NOMO-1 treated with dmso at 0.1 percent for 144 hours (cell line): ENCODE data around the gene UBTD2.
A peak's percentile ranks its signal among the peaks of the same experiment; 100 is the strongest.
"Not testable (repeated sequence)": the region's sequence is repeated elsewhere in the genome, so short reads cannot be mapped to it uniquely, and the experiment has no call there.

Source experiments
- DNase-seq: peaks from one replicate; lab custom pipeline; 2025; ENCODE audit not compliant: unreplicated experiment; lab: John Stamatoyannopoulos, UW

Gene UBTD2

DNA sequence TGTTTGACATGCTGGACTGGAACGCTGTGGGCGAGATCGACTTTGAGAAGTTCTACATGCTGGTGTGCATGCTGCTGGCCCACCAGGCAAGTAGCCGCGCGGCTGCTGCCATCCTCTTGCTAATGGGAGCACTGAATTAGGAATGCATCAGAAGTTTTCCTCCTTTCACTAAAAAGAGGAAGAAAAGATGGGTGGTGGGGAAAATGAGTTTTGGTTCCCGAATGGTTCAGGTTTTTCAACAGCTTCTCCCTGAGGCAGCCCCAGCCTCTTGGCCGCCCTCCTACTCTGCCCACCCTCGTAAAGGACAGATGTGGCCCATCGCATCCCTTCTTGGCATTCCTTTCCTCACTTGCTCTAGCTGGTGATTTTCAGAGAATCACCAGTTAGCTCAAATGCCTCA is 84.1 kb downstream of the UBTD2 start:
- DNase-seq = no peak

DNA sequence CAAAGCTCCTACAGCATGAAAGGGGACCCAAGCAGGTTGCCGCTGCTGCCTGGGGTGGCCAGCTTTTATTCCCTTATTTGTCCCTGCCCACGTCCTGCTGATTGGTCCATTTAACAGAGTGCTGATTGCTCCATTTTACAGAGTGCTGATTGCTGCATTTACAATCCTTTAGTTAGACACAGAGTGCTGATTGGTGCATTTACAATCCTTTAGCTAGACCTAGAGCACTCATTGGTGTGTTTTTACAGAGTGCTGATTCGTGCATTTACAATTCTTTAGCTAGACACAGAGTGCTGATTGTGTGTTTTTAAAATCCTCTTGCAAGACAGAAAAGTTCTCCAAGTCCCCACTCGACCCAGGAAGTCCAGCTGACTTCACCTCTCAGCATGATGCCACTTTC is 85.8 kb downstream of the UBTD2 start:
- DNase-seq = not testable (repeated sequence)

DNA sequence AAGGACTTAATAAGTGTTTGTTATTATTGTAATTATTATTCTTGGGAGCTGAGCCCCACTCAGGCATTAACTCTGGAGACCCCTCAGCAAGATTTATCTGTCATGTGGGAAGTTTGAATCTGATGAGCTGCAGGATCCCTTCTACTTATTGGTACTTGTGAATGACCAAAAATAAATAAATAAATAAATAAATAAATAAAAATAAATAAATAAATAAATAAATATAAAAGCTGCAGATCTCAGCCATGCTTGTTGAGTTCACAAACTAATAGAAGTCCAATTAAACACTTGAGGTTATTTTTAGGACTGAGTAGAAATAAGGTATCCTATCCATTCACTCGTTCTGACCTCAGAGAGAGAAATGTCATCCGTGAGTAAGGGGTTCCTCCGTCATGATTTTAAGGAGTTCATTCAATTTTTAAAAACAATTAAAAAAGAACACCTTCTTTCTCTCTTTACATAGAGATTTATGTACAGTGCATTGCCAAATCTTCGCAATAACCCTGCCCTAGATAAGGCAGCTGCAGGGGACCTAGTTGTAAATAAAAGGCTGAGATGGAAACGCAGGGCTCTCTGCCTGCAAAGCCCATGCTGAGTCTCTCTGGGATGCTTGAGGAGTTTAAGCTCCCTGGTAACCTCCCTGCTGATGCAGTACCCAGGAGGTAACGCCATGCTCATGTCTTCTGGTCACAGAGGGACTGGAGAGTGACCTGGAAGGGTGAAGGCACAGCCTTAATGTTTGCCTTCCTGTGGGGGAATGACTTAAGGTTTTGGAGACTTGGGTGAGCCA is 88.4 kb downstream of the UBTD2 start:
- DNase-seq = no peak

DNA sequence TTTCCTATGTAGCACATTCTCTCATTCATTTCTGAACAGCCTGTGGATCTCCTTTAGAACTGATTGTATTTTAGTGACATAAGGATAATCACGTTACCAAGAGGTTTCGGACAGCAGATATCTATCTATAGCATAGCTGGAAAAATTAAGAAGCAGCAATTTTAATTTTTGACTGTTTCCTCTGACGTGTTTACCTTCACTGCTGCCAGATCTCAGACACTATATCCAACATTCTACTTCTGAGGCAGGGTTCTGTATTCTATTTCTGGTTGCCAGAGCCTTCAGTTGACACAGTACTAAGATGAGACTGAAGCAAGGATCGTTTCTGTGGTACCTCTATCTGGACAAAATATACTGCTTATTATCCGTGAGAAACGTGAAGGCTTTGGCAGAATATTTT is 89.7 kb downstream of the UBTD2 start, which contains the start of gene EFCAB9:
TSS of gene EFCAB9 (plus strand) at position 301 of the 400 bp plus-strand sequence. CDS start at position 302, 1 bp downstream.
- DNase-seq = no peak

DNA sequence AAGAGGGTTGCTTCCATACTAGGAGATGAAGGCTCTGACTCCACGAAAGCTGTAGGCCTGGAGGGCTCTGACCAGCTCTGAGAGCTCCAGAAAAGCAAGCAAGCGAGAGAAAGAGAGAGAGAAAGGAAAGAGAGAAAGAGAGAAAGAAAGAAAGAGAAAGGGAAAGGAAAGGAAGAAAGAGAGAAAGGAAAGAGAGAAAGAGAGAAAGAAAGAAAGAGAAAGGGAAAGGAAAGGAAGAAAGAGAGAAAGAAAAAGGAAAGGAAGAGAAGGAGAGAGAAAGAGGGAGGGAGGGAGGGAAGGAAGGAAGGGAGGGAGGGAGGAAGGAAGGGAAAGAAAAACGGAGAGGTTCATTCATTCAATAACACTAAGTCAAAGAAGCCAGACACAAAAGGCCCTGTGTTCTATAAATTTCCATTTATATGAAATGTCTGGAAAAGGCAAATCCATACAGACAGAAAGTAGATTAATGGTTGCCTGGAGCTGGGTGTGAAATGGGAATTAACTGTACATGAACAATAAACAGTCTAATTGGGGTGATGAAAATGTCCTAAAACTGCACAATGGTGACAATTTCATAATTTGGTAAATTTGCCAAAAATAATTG is 93.8 kb downstream of the UBTD2 start:
- DNase-seq = no peak

DNA sequence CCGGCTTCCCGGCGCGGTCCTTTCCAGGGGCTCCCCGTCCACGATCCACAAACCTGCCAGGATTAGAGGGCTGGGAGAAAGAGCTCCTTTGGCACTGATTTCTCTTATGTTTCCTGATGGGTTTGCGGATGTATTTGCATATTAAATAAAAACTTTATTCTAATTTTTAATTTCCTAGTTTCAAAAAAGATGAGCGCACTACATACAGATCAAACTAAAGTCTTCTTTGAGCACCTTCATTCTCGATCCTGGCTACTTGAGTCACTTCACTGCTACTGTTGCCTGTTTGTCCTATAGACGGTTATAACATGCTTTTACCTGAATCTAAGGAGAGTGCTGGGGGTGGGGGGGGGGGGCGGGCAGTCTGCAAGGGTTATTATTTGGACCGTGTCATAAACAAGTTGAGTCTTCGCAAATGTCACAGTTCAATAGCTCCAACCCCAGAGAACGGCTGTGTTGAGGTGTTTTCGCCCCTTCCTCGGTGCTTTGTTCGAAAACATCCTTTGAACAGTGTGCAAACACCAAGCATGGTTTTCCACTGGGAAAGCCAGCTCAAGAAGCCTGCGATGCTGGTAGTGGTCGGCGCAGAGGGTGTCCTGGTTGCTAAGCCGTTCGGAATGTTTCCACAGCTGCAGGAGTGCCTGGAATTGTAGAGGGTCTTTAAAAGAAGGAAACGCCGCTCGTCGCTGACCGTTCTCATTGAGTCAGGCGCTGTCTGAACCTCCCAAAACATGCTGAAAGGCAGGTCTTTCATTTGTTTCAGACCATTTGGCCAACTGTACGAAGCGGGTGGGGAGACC is 94.5 kb downstream of the UBTD2 start:
- no peak for DNase-seq

DNA sequence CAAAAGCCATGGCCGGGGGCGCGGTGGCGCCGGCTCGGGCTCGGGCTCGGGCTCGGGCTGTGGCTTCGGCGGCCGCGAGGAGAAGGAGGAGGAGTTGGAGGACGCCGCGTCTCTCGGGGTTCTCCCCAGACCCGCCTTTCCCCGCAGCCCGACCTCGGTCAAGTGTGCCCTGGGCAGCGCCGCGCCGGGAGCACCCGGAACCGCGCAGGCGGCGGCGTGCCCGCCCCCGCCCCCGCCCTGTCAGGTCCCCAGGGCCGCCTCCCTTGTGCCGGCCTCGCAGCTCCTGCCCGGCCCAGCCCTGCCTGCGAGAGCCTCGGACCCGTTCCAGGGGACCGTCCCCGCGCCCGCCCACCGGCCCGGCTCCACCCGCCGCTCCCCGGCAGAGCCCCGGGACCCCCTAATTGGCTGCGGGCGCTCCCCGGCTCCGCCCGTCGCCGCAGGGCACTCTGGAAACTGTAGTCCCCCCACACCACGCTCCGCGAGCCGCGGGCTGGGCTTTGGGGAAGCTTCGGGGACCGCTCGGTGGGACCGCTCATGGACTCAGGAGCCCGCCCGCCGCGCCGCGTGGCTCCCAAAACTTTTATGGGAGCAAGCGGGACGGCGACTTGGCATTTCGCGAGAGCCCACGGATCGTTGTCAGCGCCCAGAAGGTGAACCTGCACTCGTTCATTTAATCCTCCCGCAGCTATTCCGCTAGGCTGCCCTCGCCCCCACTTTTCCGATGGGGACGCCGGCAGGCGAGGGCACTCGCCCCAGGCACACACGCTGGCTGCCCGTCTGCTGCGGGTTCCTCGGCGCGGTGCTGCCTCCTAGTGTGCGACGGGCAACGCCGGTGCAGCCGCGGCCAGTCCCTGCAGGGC is 95.3 kb downstream of the UBTD2 start, which contains the start of gene STK10:
TSS of gene STK10 (minus strand) at position 192 of the 860 bp plus-strand sequence. CDS start at position 10, 182 bp downstream.
- DNase-seq = peak; percentile 89

DNA sequence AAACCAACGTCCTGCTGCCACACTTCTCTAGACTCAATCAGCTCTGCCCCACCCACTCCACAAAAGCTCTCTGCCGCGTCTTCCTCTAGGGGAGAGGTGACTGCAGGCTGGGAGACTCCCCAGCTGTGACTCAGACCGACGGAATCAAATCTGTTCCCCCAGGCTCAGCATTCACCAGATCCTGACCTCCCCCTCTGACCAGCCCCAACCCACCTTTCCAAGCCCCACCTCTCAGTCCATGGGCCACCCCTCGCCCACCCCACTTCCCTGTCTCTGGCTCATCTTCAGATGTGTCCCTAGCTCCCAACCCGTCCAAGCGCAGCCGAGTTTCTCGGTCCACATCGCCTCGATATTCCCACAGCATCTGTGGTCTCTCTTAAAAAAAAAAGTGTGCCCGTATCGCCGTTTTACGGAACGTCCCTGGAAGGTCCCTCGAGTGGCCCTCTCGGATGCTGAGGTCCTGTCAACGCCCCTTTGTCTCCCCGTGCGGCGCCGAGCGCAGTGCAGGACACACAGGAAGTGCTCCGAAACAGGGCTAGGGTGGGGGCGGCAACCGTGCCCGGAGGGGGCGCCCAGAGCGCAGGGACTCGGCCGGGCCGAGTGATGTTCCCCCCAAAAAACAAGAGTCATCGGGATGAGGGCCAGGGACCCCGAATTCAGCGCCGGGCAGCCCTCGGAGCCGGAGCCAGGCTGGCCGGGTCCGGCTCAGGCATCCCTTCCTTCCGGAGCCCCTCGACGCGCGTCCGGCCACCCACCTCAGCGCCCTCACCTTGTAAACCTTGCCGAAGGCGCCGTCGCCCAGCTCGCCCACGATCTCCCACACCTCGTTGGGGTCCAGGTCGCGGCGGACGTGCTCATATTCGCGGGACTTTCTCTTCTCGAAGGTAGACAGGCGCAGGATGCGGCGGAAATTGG is 96.2 kb downstream of the UBTD2 start:
- DNase-seq = peak; percentile 63

DNA sequence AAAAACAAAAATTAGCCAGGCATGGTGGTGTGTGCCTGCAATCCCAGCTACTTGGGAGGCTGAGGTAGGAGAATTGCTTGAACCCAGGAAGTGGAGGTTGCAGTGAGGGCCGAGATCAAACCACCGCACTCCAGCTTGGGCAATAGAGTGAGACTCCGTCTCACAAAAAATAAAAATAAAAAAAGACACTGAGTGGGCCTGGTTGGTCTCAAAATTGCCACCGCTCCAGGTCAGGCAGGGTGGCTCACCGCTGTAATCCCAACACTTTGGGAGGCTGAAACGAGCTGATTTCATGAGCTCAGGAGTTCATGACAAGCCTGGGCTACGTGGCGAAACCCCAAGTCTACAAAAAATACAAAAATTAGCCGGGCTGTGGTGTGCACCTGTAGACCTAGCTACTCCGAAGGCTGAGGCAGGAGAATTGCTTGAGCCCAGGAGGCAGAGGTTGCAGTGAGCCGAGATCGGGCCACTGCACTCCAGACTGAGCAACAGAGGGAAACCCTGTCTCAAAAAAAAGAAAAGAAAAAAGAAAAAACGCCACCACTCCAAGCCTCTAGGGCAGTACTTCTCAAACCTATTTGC is 97.4 kb downstream of the UBTD2 start:
- no peak for DNase-seq

DNA sequence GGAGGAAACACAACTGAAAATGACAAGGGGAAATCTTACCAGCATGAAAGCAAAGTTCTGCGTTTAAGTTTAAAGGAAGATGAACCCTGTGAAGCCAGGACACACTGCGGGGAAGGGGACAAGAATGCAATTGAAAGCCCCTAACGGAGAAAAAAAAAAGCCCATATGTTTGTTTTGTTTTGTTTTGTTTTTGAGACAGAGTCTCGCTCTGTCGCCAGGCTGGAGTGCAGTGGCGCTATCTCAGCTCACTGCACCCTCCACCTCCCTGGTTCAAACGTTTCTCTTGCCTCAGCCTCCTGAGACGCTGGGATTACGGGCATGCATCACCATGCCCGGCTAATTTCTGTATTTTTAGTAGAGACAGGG is 98.5 kb downstream of the UBTD2 start:
- no peak for DNase-seq

DNA sequence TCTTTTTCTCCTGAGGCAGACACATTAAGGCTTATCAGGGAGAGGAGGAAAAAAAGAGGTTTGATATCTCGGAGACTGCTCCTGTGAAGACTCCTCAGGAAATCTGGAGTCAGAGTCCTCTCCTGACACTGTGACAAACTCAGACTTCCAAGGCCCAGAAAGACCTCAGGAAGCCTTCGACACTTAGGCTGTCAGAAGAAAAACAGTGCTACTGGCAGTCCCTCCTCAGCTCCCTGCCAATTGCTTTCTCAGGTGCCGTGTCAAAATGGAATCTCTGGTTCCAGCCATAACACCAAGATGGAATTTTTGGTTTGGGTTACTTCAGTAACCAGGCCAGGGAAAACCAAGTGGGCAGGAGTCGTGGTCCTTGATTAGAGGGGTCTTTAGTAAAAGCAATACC is 99.7 kb downstream of the UBTD2 start:
- DNase-seq = no peak

DNA sequence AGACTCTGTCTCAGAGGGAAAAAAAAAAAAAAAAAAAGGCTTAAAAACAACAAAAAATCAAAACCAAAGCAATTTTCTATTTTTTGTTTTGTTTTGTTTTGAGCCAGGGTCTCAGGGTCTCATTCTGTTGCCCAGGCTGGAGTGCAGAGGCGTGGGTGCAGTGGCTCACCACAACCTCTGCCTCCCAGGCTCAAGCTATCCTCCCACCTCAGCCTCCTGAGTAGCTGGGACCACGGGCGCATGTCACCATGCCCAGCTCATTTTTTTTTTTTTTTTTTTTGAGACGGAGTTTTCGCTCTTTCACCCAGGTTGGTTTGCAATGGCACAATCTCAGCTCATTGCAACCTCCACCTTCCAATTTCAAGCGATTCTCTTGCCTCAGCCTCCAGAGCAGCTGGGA is 101.3 kb downstream of the UBTD2 start:
- no peak for DNase-seq

DNA sequence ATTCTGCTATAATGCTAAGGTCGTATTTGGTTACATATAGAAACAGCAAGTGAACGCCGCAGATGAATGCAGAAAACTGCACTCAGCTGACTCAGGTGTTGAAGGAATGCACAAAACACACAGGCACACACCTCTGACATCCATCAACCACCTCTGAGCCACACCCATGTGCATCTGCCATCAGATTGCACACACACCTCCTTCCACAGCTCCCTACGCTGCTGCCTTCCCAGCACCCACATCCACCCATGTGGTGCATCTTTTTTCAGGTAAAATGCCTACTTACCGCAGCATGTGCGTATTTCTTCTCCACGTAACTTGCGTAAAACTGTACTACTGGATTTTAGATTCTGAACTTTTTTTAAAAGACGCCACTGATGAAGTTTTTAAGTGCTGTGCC is 102.6 kb downstream of the UBTD2 start:
- DNase-seq = no peak

DNA sequence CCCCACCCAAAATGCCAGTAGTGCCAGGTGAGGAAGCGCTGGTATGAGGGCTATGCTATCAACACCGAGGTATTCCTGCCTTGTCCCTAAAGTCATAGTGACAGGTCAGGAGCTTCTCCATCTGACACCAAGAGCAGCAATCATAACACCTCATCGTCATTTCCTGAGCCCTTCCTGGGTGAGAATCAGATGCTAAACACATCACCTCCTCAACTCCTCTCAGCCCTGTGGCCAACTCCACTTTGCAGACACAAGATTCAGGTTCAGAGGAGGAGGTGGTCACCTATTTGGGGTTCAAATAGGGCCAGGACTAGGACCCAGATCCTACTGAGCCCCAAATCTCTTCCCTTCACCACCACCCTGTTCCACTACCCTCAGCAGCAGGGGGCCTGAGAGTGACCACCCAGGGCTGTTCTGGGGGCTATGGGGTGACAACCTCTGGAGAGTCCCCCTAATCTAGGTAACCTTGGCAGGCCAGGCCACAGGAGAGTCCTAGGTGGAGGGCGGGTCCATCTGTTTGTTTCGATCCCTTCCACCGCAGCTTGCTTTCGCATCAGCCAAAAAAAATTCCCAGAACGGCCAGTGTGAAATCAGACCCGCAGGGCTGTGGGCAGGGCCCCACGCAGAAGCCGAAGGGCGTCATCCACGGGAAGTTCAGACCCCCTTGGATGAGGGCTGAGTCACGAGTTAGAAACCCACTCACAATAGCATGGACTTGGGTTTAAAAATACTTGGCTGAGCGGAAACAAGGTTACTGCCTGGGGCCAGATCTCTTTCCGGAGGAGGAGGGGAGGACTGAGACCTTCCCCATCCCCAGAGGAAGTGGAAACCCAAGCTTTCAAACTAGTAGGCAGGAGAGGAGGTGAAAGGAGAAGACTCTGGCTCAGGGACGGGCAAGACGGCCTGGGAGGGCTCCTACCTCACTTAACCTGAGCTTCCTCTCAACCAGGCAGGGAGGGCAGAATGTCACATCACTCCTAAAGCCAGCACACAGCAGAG is 104.3 kb downstream of the UBTD2 start:
- peak; percentile 86 for DNase-seq

DNA sequence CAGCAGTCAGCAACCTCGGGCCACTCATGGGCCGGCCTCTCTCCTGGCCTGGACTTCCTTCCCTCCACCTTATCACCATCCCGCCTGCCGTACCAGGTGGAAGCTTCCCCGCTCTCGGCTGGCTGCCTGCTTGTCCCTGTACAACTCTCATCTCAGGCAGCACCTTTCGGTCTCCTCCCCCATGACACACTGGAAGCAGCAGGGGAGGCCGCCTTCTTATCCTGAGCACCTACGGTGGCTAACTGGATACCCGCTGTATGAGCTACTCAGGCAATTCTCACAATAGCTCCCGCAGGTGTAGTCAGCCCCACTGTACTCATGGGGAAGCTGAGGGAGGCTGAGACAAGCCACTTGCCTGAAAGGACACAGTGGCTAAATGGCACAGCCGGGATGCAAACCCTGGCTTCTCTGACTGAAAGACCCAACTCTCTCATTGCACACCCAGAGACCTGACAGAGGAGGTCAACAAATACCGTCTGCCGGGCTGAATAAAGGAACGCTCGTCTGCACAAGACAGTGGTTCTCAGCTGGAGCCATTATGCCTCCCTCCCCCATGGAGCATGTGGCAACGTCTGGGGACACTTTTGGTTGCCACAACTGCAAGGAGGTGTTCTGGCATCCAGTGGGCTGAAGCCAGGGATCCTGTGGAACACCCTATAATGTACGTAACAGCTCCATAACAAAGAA is 105.1 kb downstream of the UBTD2 start:
- no peak for DNase-seq

DNA sequence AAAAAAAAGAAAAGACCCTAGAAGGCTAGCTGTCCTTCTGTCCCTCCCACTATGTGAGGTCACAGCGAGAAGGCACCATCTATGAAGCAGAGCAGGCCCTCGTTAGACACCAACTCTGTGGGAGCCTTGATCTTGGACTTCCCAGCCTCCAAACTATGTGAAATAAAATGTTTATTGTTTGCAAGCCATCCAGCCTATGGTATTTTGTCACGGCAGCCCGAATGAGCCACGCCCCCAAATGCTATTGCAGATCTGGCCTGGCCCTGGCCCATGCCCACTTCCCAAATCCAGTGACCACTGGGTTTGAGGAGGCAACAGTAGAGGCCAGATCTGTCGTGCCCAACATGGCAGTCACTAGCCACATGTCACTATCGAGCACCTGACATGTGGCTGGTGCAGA is 106.4 kb downstream of the UBTD2 start:
- no peak for DNase-seq

DNA sequence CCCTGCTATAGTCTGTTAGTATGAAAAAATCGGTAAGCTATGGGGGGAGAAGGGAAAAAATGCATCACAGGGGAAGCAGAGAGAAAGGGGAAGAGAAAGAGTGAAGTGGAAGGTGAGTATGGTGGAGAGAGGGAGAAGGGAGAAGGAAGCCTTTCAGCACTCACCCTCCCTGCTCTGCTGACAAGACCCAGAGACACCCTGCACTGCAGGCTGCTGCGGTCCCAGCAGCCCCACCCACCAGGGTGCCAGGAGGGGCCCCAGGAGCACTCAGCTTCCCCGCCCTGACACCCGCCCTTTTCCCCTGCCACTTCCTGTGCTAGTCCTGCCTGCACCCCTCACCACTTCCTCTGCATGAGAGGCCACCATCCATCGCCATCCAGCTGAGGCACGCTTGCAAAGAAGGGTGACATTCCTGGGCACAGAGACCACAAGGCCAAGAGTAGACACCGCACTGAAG is 108.3 kb downstream of the UBTD2 start:
- peak; percentile 97 for DNase-seq
